ENCODE data around the gene VWA1. TPM values are rescaled to one million over a fixed set of nuclear protein-coding genes. Genes with fewer than 3 reads are reported as not detected.
A peak's percentile ranks its signal among the peaks of the same experiment; 100 is the strongest.

The VWA1 gene
- total and polyA plus RNA-seq, 10 of the 15 experiments (the other 5 are each of a cell fraction or from before 2014, with no cell fraction given), result 0.02 to 1.7 (median 0.32) TPM; not detected in 2

GRCh38 chr1:1460540-1461130, 25.1 kb downstream of the VWA1 start:
- no TSS peak for BruUV-seq (replicated peaks)
- H3K9me3 ChIP-seq (replicated peaks; ENCODE audit: control insufficient read depth, insufficient read depth, low read length), result no peaks in the 10 kb centered on the region
- TF ChIP-seq YBX1 (IDR thresholded peaks at IDR 0.05) (no peak), ATF7 (IDR thresholded peaks at IDR 0.05; ENCODE audit: low read depth) (no peak), SUPT20H (IDR thresholded peaks at IDR 0.05; ENCODE audit: borderline replicate concordance, control insufficient read depth, low read depth, low read length) (no peak), TCF7 (IDR thresholded peaks at IDR 0.05; ENCODE audit: borderline replicate concordance) (no peak), JUNB (IDR thresholded peaks at IDR 0.05) (no peak)
- H3K79me2 ChIP-seq (ENCODE audit: control insufficient read depth, insufficient read depth, low read length), result no peaks in the 10 kb centered on the region
- no peaks in the 10 kb centered on the region for H3K36me3 ChIP-seq (ENCODE audit: control insufficient read depth in 2 of 2, insufficient read depth in 2 of 2, low read length in 1 of 2)
- H3K4me1 ChIP-seq (ENCODE audit: control insufficient read depth, insufficient read depth, low read length), result peaks cover 8% of the 10 kb centered on the region
- no peak overlapping the region for H3K4me3 ChIP-seq
- intact Hi-C loops (cut with micrococcal nuclease; ENCODE audit: unreplicated experiment) (no loop called here), in situ Hi-C loops (cut with MboI) (no loop called here)
- DNase-seq (ENCODE audit: low read depth, low spot score) (no peak), ATAC-seq (no peak), FAIRE-seq (no peak)
- RAD21 ChIA-PET (ENCODE audit: unreplicated experiment), result no interaction called here
- no peak overlapping the region for H3K9ac ChIP-seq (ENCODE audit: control insufficient read depth, insufficient read depth, low read length)
- CTCF ChIA-PET, result no interaction called here
- SMC1A ChIA-PET (ENCODE audit: uncharacterized antibody, unreplicated experiment), result no interaction called here
- H2AFZ ChIP-seq (ENCODE audit: control insufficient read depth, low read depth, low read length), result no peak overlapping the region
- H3K27ac ChIP-seq (ENCODE audit: control insufficient read depth, insufficient read depth), result no peak overlapping the region
- no peak overlapping the region for H3K4me2 ChIP-seq (ENCODE audit: control insufficient read depth, insufficient read depth)
- no peaks in the 10 kb centered on the region for H4K20me1 ChIP-seq (ENCODE audit: control insufficient read depth, insufficient read depth)
- POLR2A ChIA-PET, result no interaction called here
- 63% methylated on average over 26 of the region's 27 CpGs for WGBS (ENCODE audit: insufficient coverage, insufficient replicate concordance, low lambda C conversion rate, missing lambda C conversion rate)
- no peaks in the 10 kb centered on the region for H3K27me3 ChIP-seq (replicated peaks in 1 of 2; ENCODE audit: control insufficient read depth in 2 of 2, insufficient read depth in 2 of 2, low read length in 1 of 2)

DNA sequence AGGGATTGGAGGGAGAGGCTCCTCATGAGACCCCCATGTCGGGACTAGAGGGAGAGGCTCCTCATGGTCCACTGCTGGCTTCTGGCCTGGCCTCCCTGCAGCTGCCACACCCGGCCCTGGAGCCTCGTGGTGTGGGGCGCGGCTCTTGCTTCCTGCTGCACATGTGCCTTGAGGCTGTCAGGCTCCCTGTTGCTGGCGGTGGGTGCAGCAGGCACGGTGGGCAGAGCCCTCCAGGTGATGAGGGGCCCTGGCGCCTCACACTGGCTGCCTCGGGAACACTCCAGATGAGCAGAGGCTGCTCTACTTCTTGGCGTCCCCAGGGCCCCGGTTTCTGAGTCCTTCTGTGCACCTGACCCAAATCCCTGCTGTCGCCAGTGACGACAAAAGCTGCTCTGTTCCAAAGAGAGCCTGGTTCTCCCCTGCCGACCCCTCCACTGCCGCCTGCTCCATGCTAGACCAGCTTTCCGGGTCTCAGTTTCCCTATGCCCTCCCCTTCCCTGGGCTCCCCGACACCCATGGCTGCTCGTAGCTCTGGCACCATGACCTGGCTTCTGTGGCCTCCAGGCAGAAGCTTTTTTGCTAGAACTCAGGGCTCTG, 26.3 kb downstream of the VWA1 start:
- no peak for FAIRE-seq
- H3K4me2 ChIP-seq (ENCODE audit: control insufficient read depth, insufficient read depth), result peak overlapping the region; percentile 63

More for the DNA sequence above, 26.3 kb downstream of the VWA1 start:
- ChIA-PET POLR2A (interaction anchor here (1.1 to 1.3 kb wide), 2 partner anchors 24 to 63 kb away, joined by 3 read pairs; partner anchors contain the start of gene CCNL2), CTCF (interaction anchor here (1.9 kb wide), 1 partner anchor 90 kb away, joined by 5 read pairs; no protein-coding TSS in a partner anchor), SMC1A (ENCODE audit: uncharacterized antibody, unreplicated experiment) (interaction anchor here (1.0 to 1.3 kb wide), 2 partner anchors 20 to 262 kb away, joined by 3 read pairs; partner anchors contain the start of gene CDK11A), RAD21 (ENCODE audit: unreplicated experiment) (interaction anchor here (0.9 kb wide), 1 partner anchor 24 kb away, joined by 3 read pairs; no protein-coding TSS in a partner anchor)
- peak overlapping the region; percentile 36; the same call in 1 of the 2 replicates for H3K4me3 ChIP-seq
- TF ChIP-seq, protein P1, sequence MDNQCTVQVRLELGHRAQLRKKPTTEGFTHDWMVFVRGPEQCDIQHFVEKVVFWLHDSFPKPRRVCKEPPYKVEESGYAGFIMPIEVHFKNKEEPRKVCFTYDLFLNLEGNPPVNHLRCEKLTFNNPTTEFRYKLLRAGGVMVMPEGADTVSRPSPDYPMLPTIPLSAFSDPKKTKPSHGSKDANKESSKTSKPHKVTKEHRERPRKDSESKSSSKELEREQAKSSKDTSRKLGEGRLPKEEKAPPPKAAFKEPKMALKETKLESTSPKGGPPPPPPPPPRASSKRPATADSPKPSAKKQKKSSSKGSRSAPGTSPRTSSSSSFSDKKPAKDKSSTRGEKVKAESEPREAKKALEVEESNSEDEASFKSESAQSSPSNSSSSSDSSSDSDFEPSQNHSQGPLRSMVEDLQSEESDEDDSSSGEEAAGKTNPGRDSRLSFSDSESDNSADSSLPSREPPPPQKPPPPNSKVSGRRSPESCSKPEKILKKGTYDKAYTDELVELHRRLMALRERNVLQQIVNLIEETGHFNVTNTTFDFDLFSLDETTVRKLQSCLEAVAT (IDR thresholded peaks at IDR 0.05), result peak; percentile 51; the same call in 1 of the 2 replicates
- TF ChIP-seq SRF (IDR thresholded peaks at IDR 0.05; ENCODE audit: low read depth in 2 of 2, low read length in 2 of 2), result no peak
- in situ Hi-C loops (cut with MboI) (no loop called here), intact Hi-C loops (cut with micrococcal nuclease; ENCODE audit: unreplicated experiment) (no loop called here)
- peak overlapping the region; percentile 27; the same call in 1 of the 2 replicates for H3K9ac ChIP-seq (ENCODE audit: control insufficient read depth, insufficient read depth, low read length)
- no peaks in the 10 kb centered on the region for H3K79me2 ChIP-seq (ENCODE audit: control insufficient read depth, insufficient read depth, low read length)
- DNase-seq (ENCODE audit: low read depth, low spot score), result no peak
- H3K4me1 ChIP-seq (ENCODE audit: control insufficient read depth, insufficient read depth, low read length), result peaks cover 8% of the 10 kb centered on the region
- BruUV-seq (replicated peaks), result no TSS peak
- H3K27ac ChIP-seq (ENCODE audit: control insufficient read depth, insufficient read depth), result 0 out of 2 replicates have a peak overlapping the region, but pooled peaks have one; percentile 24
- 36% methylated on average over 17 of the region's 18 CpGs for WGBS (ENCODE audit: insufficient coverage, insufficient replicate concordance, low lambda C conversion rate, missing lambda C conversion rate)
- no peaks in the 10 kb centered on the region for H3K9me3 ChIP-seq (replicated peaks; ENCODE audit: control insufficient read depth, insufficient read depth, low read length)
- no peaks in the 10 kb centered on the region for H3K36me3 ChIP-seq (ENCODE audit: control insufficient read depth in 2 of 2, insufficient read depth in 2 of 2, low read length in 1 of 2)
- no peaks in the 10 kb centered on the region for H4K20me1 ChIP-seq (ENCODE audit: control insufficient read depth, insufficient read depth)
- peak overlapping the region; percentile 71 for H2AFZ ChIP-seq (ENCODE audit: control insufficient read depth, low read depth, low read length)
- no peak; the same call in 2 of the 3 replicates for ATAC-seq
- no peaks in the 10 kb centered on the region for H3K27me3 ChIP-seq (replicated peaks in 1 of 2; ENCODE audit: control insufficient read depth in 2 of 2, insufficient read depth in 2 of 2, low read length in 1 of 2)
